ENCODE results near the gene CD8B2.
"Not testable (repeated sequence)": the region's sequence is repeated elsewhere in the genome, so short reads cannot be mapped to it uniquely, and the experiment has no call there.

- peak in 1 of 4 donors; percentile 5 for TF ChIP-seq CTCF (IDR thresholded peaks at IDR 0.05)
- TF ChIP-seq POLR2A (IDR thresholded peaks at IDR 0.05), result not testable (repeated sequence)
These were observed 25.3 kb upstream of the CD8B2 start for GRCh38 chr2:106461882-106462281.
